Left lung (tissue), 10 donors: ENCODE data around the gene RAPGEF1. TPM values are rescaled to one million over a fixed set of nuclear protein-coding genes. Genes with fewer than 3 reads are reported as not detected.

Experiments used
- ATAC-seq: fragments of 200-7000 bp; cut with Tn5 transposase; one replicate; pipeline ENCODE4 v1.9.1; 2020; ENCODE audit warnings: moderate library complexity
- DNase-seq, 4 donors: peaks; one replicate each; pipeline ENCODE4 v3.0.0-alpha.2; 2013 to 2020
- H3K27ac ChIP-seq, 2 donors: fragments of 200-600 bp; sonication (generic) in 1 of 2; one replicate each; pipeline versions ENCODE4 v1.5.0 to v1.8.0; 2020 to 2021
- H3K27me3 ChIP-seq, 2 donors: fragments of 200-600 bp; sonication (generic) in 1 of 2; one replicate each; pipeline versions ENCODE4 v1.5.0 to v1.8.0; 2020 to 2021
- H3K36me3 ChIP-seq, 2 donors: fragments of 200-600 bp; sonication (generic) in 1 of 2; one replicate each; pipeline versions ENCODE4 v1.5.0 to v1.8.0; 2020 to 2021
- H3K4me1 ChIP-seq, 2 donors: fragments of 200-600 bp; one replicate each; pipeline ENCODE4 v1.8.0; 2021
- H3K4me3 ChIP-seq, 2 donors: fragments of 200-600 bp; sonication (generic) in 1 of 2; one replicate each; pipeline versions ENCODE4 v1.5.0 to v1.8.0; 2020 to 2021; ENCODE audit warnings: mild to moderate bottlenecking in 1 of 2
- H3K9me3 ChIP-seq, 2 donors: fragments of 200-600 bp; sonication (generic) in 1 of 2; one replicate each; pipeline versions ENCODE4 v1.5.0 to v1.8.0; 2020 to 2021
- intact Hi-C, 2 donors: fragments of 100-400 bp; cut with DNase I; formaldehyde crosslinking; loops; one replicate each; pipeline versions ENCODE4 v1.11.2 to v1.14.2; 2022
- polyA plus RNA-seq, 6 donors: library from polyadenylated mRNA; unstranded; fragments of 120-200 nt; gene quantifications; one replicate each; pipeline ENCODE4 v1.2.1, GENCODE V29; 2013; ENCODE audit not compliant: insufficient read length in 6 of 6
- total RNA-seq, 2 donors: library from RNA; stranded (reverse); fragmentation: NEBNext Ultra II Directional; extraction: Animal tissue kit (Norgen Biotek cat#: 25700); gene quantifications; one replicate each; pipeline ENCODE4 v1.2.1, GENCODE V29; 2021
- TF ChIP-seq, protein P1 (sequence below), 2 donors: fragments of 200-600 bp; sonication (generic) in 1 of 2; IDR thresholded peaks; one replicate each; pipeline versions ENCODE4 v1.5.0 to v1.8.0; 2021; ENCODE audit warnings: antibody characterized with exemption in 2 of 2
- donor health status: DM: no; HTN: yes; CAD: no.
- donor health status: DM: no; HTN: no; CAD: no.

Gene RAPGEF1
- total and polyA plus RNA-seq, 8 donors: 37.5 to 112 (median 45.6) TPM

DNA sequence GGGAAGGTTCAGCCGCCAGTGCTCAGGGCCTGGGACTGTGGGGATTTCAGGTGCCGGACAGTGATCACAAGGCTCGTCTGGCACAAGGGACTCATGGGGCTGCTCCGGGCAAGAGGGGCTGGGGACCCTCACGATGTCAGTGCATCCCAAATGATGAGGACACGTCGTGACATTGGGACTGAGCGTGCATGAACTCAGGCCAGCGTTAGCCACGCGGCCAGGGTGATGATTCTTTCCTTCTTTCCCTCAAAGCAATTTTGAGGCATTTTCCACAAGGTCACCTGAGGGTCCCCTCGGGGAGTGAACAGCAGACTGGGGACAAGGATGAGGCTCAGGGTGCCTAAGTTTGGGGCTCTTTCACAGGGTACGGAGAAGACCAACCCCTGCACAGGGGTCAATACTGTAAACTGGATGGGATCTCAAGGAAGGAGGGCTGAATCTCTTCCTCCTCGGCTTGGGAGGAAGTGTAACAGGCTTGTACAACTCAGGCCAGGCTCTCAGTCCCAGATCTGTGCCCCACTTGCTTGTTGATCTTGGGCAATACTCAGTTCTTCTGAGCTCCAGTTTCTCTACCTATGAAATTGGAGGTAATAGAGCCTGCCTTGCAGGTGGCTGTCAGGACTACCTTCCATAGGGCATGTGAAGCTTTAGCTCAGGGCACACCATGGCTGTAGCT lies 116.1 kb downstream of the RAPGEF1 start:
- intact Hi-C loops: no loop called here
- TF ChIP-seq, protein P1, sequence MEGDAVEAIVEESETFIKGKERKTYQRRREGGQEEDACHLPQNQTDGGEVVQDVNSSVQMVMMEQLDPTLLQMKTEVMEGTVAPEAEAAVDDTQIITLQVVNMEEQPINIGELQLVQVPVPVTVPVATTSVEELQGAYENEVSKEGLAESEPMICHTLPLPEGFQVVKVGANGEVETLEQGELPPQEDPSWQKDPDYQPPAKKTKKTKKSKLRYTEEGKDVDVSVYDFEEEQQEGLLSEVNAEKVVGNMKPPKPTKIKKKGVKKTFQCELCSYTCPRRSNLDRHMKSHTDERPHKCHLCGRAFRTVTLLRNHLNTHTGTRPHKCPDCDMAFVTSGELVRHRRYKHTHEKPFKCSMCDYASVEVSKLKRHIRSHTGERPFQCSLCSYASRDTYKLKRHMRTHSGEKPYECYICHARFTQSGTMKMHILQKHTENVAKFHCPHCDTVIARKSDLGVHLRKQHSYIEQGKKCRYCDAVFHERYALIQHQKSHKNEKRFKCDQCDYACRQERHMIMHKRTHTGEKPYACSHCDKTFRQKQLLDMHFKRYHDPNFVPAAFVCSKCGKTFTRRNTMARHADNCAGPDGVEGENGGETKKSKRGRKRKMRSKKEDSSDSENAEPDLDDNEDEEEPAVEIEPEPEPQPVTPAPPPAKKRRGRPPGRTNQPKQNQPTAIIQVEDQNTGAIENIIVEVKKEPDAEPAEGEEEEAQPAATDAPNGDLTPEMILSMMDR (IDR thresholded peaks at IDR 0.05): no peak
- ATAC-seq: no peak
- H3K4me1 ChIP-seq: peaks cover 0 to 79% of the 10 kb centered on the region in 2 donors
- H3K36me3 ChIP-seq: peaks cover 0 to 94% of the 10 kb centered on the region in 2 donors
- peak overlapping the region in 1 of 2 donors; percentile 67 for H3K27ac ChIP-seq
- DNase-seq: no peak
- no peaks in the 10 kb centered on the region for H3K27me3 ChIP-seq
- H3K4me3 ChIP-seq: no peak overlapping the region
- H3K9me3 ChIP-seq: no peaks in the 10 kb centered on the region

DNA sequence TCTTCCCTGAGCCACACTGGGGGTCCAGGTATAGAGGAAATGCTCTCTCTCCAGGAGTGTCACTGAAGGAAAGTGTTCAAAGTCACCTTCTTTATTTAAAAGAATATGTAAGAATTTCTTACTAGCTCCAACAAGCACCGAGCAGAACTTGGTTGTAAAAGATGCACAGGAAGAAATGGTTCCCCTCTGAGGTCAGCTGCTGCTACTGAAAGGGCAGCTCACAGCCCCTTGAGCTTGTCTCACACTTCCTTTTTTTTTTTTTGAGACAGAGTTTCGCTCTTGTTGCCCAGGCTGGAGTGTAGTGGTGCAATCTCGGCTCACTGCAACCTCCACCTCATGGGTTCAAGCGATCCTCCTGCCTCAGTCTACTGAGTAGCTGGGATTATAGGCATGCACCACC lies 117.4 kb downstream of the RAPGEF1 start:
- Histone ChIP-seq H3K9me3 (no peaks in the 10 kb centered on the region), H3K36me3 (peaks cover 0 to 94% of the 10 kb centered on the region in 2 donors), H3K27ac (peak overlapping the region in 1 of 2 donors; percentile 67), H3K27me3 (no peaks in the 10 kb centered on the region), H3K4me1 (peaks cover 0 to 79% of the 10 kb centered on the region in 2 donors), H3K4me3 (no peak overlapping the region)
- intact Hi-C loops: no loop called here
- DNase-seq: no peak
- TF ChIP-seq, protein P1 (IDR thresholded peaks at IDR 0.05): no peak
- peak; percentile 25 for ATAC-seq

DNA sequence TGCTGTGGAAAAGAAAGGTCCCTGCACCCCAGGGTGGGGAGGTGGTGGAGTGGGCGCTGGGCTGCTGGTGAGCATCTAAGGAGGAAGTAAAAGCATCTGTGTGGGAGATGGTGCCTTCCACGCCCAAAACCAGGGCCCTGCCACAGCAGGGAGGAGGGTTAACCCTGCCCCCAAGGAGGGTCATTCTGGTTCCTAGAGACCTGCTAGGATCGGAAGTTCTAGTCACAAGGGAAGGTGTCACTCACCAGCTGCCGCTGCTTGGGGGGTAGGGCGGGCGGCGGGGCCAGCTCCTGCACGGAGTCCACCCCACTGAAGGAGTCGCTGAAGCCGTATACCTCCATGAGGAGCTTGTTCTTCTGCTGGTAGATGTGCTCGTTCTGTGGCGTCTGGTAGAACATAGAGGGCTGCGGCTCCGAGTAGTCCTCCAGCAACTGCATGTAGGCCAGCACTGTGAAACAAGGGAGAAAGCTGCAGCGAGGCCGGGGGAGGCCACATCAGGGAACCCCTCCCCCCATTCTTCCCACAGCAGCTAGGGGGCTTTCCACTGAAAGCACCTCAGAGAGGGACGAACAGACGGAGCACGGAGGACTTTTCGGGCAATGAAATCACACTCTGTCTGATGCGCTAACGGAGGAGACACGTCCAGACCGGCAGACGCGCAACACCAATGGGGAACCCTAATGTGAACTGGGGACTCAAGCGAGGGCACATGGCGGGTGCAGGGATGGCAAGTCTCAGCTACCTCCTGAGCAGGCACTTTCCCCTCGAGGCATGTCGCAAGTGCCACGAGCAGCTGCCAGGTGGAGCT lies 118.1 kb downstream of the RAPGEF1 start:
- H3K27ac ChIP-seq: peak overlapping the region in 1 of 2 donors; percentile 67
- peaks cover 0 to 99% of the 10 kb centered on the region in 2 donors for H3K36me3 ChIP-seq
- peak; percentile 30 for ATAC-seq

DNA sequence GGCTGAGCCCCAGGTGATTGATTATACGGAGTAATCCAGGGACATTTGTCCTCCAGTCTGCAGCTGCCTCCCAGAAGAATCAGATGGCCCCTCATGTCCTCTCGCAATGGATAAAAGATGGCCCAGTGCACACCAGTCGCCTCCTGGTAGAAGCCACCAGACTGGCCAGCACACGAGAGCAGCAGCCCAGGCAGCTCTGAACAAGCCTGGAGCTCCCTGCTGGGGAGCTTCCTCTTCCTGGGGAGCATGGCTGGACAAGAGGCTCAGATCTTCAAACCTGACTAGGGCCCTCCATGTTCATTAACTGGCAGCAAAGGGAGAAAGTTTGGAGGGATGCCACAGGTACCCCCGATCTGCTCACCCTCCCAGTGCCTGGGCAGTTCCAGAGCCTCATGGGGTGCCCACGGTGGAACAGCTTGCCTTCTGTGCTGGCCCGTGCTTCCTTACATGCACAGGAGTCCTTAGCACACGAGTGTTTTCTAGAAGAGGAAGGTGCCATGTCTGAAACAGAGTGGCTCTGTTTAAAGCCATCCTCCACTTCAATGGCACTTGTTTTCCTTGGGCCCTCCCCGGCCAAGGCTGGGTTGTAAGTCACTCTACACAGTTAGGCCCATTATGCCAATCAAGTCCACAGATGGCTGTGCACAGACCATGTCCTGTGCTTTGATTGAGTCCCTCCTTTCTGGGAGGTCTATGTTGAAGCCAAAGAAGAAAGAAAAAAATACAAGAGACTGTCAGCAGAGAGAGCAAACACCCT lies 118.9 kb downstream of the RAPGEF1 start:
- no peak for ATAC-seq
- Histone ChIP-seq H3K4me3 (no peak overlapping the region), H3K4me1 (peaks cover 0 to 73% of the 10 kb centered on the region in 2 donors), H3K36me3 (peaks cover 0 to 99% of the 10 kb centered on the region in 2 donors), H3K9me3 (no peaks in the 10 kb centered on the region), H3K27ac (peak overlapping the region; percentile 7 to 25), H3K27me3 (no peaks in the 10 kb centered on the region)
- intact Hi-C loops: no loop called here
- no peak for DNase-seq
- TF ChIP-seq, protein P1 (IDR thresholded peaks at IDR 0.05): no peak

More for the DNA sequence above, 118.1 kb downstream of the RAPGEF1 start:
- TF ChIP-seq, protein P1 (IDR thresholded peaks at IDR 0.05): no peak
- DNase-seq: no peak
- intact Hi-C loops: no loop called here
- peaks cover 0 to 78% of the 10 kb centered on the region in 2 donors for H3K4me1 ChIP-seq
- no peak overlapping the region for H3K4me3 ChIP-seq
- no peaks in the 10 kb centered on the region for H3K27me3 ChIP-seq
- H3K9me3 ChIP-seq: no peaks in the 10 kb centered on the region
